ENCODE data around the gene PPP1CB. TPM values are rescaled to one million over a fixed set of nuclear protein-coding genes. Genes with fewer than 3 reads are reported as not detected.
A peak's percentile ranks its signal among the peaks of the same experiment; 100 is the strongest.

Gene PPP1CB
- total and polyA plus RNA-seq, 4 donors = 26.2 to 75.4 (median 49.3) TPM

DNA sequence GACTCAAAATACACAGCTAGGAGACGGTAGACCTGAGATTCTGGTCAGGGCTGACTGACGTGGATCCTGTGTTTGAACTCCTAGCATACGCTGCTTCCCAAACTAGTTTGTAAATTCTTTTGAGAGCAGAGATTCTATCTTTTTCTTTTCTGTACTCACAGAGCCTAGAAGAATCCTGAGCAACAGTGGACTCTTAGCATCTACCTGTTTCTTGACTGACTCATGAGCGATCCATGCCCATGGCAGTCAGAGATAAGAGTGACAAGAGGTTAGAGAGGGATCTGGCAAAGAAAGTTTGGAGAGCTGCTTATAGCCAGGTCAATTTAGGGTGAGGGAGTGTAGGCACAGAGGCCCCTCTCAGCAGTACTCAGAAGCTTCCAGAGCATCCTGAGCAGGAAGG, 41.1 kb upstream of the PPP1CB start (continued):
- TF ChIP-seq, protein P1, sequence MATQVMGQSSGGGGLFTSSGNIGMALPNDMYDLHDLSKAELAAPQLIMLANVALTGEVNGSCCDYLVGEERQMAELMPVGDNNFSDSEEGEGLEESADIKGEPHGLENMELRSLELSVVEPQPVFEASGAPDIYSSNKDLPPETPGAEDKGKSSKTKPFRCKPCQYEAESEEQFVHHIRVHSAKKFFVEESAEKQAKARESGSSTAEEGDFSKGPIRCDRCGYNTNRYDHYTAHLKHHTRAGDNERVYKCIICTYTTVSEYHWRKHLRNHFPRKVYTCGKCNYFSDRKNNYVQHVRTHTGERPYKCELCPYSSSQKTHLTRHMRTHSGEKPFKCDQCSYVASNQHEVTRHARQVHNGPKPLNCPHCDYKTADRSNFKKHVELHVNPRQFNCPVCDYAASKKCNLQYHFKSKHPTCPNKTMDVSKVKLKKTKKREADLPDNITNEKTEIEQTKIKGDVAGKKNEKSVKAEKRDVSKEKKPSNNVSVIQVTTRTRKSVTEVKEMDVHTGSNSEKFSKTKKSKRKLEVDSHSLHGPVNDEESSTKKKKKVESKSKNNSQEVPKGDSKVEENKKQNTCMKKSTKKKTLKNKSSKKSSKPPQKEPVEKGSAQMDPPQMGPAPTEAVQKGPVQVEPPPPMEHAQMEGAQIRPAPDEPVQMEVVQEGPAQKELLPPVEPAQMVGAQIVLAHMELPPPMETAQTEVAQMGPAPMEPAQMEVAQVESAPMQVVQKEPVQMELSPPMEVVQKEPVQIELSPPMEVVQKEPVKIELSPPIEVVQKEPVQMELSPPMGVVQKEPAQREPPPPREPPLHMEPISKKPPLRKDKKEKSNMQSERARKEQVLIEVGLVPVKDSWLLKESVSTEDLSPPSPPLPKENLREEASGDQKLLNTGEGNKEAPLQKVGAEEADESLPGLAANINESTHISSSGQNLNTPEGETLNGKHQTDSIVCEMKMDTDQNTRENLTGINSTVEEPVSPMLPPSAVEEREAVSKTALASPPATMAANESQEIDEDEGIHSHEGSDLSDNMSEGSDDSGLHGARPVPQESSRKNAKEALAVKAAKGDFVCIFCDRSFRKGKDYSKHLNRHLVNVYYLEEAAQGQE (IDR thresholded peaks at IDR 0.05) = no peak
- no peak for TF ChIP-seq HNF4A (conservative IDR thresholded peaks at IDR 0.05)
- TF ChIP-seq YY1 (IDR thresholded peaks at IDR 0.05) = no peak
- no peak for TF ChIP-seq RXRA (IDR thresholded peaks at IDR 0.05)

DNA sequence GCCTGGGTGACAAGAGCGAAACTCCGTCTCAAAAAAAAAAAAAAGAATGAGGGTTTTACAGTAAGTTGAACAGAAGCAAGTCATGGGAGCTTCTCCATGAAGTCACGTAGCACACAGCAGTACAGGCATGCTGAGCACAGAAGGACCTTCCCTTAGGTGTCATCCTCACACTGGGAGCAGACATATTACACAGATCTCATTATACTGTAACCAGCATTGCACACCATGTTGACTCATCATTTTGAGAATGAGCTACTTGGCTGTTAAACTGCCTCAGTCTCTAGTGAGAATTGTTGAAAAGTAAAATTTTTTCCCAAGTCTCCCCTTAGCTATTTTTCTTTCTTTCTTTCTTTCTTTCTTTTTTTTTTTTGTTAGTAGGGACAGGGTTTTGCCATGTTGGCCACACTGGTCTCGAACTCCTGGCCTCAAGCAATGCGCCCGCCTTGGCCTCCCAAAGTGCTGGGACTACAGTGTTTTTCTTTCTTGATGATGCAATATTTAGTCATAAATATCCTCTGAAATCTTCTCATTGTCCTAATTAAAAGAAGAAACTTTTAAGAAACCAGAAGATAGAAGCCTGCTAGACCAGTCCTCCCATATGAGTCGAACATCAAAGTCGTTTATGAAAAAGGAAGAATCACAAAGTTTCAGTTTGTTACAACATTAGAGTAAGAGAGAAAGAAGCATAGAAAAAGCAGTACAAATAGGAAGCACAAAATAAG, 37.9 kb upstream of the PPP1CB start:
- WGBS = 95% methylated on average over 8 of the region's 8 CpGs
- no peak overlapping the region for H3K9ac ChIP-seq (ENCODE audit: low read depth in 1 of 2, low read length in 2 of 2)
- H3K9me3 ChIP-seq (ENCODE audit: control insufficient read depth in 4 of 4, low read length in 3 of 4) = no peaks in the 10 kb centered on the region
- no peaks in the 10 kb centered on the region for H3K36me3 ChIP-seq (ENCODE audit: control insufficient read depth in 4 of 4, insufficient read depth in 3 of 4, low read depth in 1 of 4, low read length in 3 of 4)
- no peak overlapping the region for H3K27ac ChIP-seq (ENCODE audit: low read depth in 1 of 2, low read length in 2 of 2)
- no peak for DNase-seq (ENCODE audit: low spot score)
- H3K4me1 ChIP-seq (ENCODE audit: control insufficient read depth in 4 of 4, insufficient read depth in 4 of 4, low read length in 3 of 4) = peaks cover 0 to 7% (median under 1%) of the 10 kb centered on the region in 4 donors
- H3K4me3 ChIP-seq (ENCODE audit: low read depth in 1 of 3, low read length in 3 of 3) = no peak overlapping the region
- H3K27me3 ChIP-seq (ENCODE audit: control insufficient read depth in 4 of 4, insufficient read depth in 4 of 4, low read length in 3 of 4) = no peaks in the 10 kb centered on the region
- TF ChIP-seq, protein P2, sequence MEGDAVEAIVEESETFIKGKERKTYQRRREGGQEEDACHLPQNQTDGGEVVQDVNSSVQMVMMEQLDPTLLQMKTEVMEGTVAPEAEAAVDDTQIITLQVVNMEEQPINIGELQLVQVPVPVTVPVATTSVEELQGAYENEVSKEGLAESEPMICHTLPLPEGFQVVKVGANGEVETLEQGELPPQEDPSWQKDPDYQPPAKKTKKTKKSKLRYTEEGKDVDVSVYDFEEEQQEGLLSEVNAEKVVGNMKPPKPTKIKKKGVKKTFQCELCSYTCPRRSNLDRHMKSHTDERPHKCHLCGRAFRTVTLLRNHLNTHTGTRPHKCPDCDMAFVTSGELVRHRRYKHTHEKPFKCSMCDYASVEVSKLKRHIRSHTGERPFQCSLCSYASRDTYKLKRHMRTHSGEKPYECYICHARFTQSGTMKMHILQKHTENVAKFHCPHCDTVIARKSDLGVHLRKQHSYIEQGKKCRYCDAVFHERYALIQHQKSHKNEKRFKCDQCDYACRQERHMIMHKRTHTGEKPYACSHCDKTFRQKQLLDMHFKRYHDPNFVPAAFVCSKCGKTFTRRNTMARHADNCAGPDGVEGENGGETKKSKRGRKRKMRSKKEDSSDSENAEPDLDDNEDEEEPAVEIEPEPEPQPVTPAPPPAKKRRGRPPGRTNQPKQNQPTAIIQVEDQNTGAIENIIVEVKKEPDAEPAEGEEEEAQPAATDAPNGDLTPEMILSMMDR (IDR thresholded peaks at IDR 0.05; ENCODE audit: low read depth, low read length, missing input control) = no peak
- TF ChIP-seq MAX (IDR thresholded peaks at IDR 0.05) = no peak

- WGBS = 33% methylated on average over 4 of the region's 4 CpGs
- peak overlapping the region; percentile 77 for H3K27ac ChIP-seq (ENCODE audit: low read depth in 1 of 2, low read length in 2 of 2)
- no peak overlapping the region for H3K4me3 ChIP-seq (ENCODE audit: low read depth in 1 of 3, low read length in 3 of 3)
- H3K36me3 ChIP-seq (ENCODE audit: control insufficient read depth in 4 of 4, insufficient read depth in 3 of 4, low read depth in 1 of 4, low read length in 3 of 4) = no peaks in the 10 kb centered on the region
- no peaks in the 10 kb centered on the region for H3K27me3 ChIP-seq (ENCODE audit: control insufficient read depth in 4 of 4, insufficient read depth in 4 of 4, low read length in 3 of 4)
- DNase-seq (ENCODE audit: low spot score) = no peak
- no peak overlapping the region for H3K9ac ChIP-seq (ENCODE audit: low read depth in 1 of 2, low read length in 2 of 2)
- no peaks in the 10 kb centered on the region for H3K9me3 ChIP-seq (ENCODE audit: control insufficient read depth in 4 of 4, low read length in 3 of 4)
- H3K4me1 ChIP-seq (ENCODE audit: control insufficient read depth in 4 of 4, insufficient read depth in 4 of 4, low read length in 3 of 4) = peaks cover 0 to 3% (median under 1%) of the 10 kb centered on the region in 4 donors
- TF ChIP-seq, protein P2 (IDR thresholded peaks at IDR 0.05; ENCODE audit: low read depth, low read length, missing input control) = no peak
- TF ChIP-seq, protein P1 (IDR thresholded peaks at IDR 0.05) = peak; percentile 44
- TF ChIP-seq FOXA1 (IDR thresholded peaks at IDR 0.05) (no peak), HNF4G (IDR thresholded peaks at IDR 0.05) (no peak), RXRA (IDR thresholded peaks at IDR 0.05) (peak; percentile 33 to 48), SP1 (IDR thresholded peaks at IDR 0.05) (peak; percentile 82), TAF1 (conservative IDR thresholded peaks at IDR 0.05) (no peak), MAX (IDR thresholded peaks at IDR 0.05) (no peak), GABPA (IDR thresholded peaks at IDR 0.05 in 1 of 2, conservative IDR thresholded peaks at IDR 0.05 in 1 of 2) (no peak), YY1 (IDR thresholded peaks at IDR 0.05) (peak; percentile 13)
- TF ChIP-seq, protein P3, sequence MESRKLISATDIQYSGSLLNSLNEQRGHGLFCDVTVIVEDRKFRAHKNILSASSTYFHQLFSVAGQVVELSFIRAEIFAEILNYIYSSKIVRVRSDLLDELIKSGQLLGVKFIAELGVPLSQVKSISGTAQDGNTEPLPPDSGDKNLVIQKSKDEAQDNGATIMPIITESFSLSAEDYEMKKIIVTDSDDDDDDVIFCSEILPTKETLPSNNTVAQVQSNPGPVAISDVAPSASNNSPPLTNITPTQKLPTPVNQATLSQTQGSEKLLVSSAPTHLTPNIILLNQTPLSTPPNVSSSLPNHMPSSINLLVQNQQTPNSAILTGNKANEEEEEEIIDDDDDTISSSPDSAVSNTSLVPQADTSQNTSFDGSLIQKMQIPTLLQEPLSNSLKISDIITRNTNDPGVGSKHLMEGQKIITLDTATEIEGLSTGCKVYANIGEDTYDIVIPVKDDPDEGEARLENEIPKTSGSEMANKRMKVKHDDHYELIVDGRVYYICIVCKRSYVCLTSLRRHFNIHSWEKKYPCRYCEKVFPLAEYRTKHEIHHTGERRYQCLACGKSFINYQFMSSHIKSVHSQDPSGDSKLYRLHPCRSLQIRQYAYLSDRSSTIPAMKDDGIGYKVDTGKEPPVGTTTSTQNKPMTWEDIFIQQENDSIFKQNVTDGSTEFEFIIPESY (IDR thresholded peaks at IDR 0.05) = no peak
Measured at GRCh38 chr2:28716265-28716865, 35.3 kb upstream of the PPP1CB start.
